GM21576 (cell line): Measurements from ENCODE around the gene C16orf89.

Experiments used
- ATAC-seq: cut with Tn5 transposase; IDR thresholded peaks from one replicate; pipeline ENCODE4 v1.9.1; 2021; ENCODE audit warnings: mild to moderate bottlenecking, moderate library complexity; ENCODE audit not compliant: unreplicated experiment

Gene C16orf89

DNA sequence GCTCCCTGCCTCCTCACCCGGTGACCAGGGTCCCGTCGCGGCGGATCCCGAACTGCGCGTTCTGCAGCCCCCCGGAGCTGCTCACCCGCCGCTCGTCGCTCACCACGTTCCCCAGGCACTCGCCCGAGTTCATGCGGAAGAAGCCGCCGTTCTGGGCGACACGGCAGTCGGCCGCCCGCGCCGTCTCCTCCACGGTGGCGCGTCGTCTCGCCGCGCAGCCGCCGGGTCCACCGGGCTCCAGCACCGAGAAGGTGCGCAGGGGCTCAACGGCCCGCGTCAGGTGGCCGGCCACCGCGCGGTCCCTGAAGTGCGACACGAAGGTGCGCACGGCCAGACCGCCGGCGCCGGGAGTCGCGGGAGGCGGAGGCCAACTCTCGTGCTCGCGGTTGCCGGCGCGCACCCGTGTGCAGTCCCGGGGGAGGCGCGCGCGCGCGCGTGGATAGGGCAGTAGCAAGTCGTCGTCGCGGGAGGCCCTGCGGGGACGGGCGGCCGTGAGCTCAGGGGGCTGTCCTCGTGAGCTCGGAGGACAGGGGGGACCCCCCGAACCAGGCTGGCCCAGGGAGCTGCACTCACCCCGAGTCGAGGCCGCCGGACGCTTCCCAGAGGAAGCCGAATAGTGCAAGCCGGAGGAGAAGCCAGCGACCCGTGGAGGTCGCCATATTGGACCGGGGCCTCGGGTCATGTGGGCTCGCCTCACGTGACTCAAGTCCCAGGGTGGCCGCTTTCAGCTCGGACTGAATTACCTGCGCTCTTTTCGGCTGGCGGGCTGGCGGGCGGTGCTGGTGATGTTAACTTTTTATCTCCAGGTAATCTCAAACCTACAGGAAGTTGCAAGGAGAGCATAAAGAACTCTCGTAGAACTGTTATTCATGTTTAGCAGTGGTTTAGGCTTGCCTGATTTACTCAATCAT lies 32.2 kb downstream of the C16orf89 start, which contains the start of gene NAGPA:
Gene NAGPA, minus strand, starts transcription at position 680 of the 911 bp plus-strand sequence. Its CDS starts 21 bp downstream, at position 659.
- peak; percentile 76 for ATAC-seq

DNA sequence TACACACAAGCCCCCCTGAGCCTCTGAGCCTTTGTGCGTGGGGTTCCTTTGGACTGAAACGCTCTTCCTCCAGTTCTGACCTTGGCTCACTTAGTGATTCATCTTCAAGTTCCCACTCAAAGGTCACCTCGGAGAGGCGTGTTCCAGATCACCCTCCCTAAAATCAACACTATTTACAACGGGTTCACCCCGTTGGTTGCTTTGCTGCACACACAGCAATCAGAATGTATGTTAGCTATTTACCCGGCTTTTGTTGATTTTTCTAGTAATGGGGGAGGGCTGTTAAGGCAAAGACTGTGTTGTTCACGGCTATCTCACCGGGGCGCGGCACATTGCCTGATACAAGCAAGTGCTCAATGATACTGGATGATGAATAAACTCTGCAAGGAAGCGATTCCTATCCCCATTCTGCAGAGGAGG lies 33.0 kb downstream of the C16orf89 start:
- ATAC-seq, result no peak

GRCh38 chr16:5031601-5032000 lies 34.2 kb downstream of the C16orf89 start:
- ATAC-seq, result no peak

GRCh38 chr16:5030251-5030870 lies 35.4 kb downstream of the C16orf89 start:
- ATAC-seq, result no peak

- no peak for ATAC-seq
Observed at GRCh38 chr16:5028950-5029475, 36.7 kb downstream of the C16orf89 start.

DNA sequence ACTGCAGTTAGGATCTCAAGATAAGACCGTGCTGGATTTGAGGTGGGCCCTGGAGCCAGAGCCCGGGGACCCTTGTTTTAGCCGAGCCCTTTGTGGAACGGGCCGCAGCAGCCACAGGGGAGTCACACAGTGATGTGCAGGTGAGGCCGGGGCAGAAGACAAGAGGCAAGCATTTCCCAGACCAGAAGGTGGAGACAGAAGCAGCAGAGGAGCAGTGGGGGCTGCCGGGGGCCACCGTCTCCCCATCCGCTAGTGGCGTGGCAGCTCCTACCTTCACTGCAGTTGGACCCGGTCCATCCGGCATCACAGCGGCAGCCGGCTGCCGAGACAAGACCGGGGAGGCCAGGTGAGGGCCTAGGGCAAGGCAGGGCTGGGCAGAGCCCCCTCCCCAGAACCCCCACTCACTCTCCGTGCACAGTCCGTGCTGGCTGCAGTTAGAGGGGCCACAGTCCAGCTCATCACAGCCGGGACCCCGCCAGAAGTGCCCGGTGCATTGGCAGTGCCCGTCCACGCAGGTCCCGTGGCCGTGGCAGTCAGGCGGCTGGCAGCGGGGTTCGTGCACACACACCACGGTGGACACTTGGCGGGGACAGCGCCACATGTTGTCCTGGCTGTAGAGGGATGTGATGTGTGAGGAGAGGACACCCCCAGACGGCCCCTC lies 38.1 kb downstream of the C16orf89 start:
- ATAC-seq, result no peak

- ATAC-seq, result no peak
Observed at GRCh38 chr16:5027086-5027485, 38.7 kb downstream of the C16orf89 start.

GRCh38 chr16:5026664-5027063 lies 39.1 kb downstream of the C16orf89 start:
- ATAC-seq, result no peak

GRCh38 chr16:5025171-5025632 lies 40.6 kb downstream of the C16orf89 start:
- no peak for ATAC-seq

DNA sequence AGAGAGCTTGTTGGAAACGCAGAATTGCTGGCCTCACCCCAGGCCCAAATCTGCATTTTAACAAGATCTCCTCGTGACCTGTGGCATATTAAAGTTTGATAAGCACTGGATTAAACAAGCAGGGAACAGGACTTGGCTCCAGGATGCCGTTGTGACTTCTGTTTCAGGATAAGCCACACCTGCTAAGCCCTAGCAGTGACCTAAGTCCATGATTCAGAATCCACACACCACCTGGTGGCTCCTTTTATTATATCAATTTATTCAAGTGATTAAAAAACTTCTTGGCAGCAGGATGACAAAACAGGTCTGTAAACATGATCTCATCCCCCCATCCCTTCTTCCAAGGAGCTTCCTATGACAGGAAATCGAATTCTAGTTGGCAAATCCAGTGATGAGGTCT lies 41.1 kb downstream of the C16orf89 start:
- ATAC-seq, result no peak

DNA sequence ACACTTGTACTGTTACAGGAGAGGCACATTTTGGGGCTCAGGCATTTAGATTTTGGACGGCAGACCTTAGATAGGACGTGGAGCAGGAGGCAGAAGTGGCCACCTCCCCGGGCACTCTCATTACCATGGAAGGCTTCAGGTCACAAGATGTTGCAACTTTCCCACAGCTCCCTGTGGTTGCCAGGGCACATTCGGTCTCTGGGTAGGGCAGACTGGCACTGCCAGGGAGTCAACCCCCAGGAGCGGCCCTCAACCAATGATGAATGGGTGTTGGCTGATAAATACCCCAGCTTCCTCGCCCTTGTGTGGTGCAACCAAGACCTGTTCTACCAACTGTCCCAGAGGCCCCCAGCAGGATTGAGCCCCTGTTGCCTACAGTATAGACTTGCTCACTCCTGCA lies 43.2 kb downstream of the C16orf89 start:
- no peak for ATAC-seq

GRCh38 chr16:5020551-5020950 lies 45.2 kb downstream of the C16orf89 start:
- ATAC-seq, result no peak

GRCh38 chr16:5019775-5020174 lies 46.0 kb downstream of the C16orf89 start:
- no peak for ATAC-seq

- ATAC-seq, result no peak
Observed at GRCh38 chr16:5018793-5019192, 47.0 kb downstream of the C16orf89 start.

GRCh38 chr16:5017678-5017969 lies 48.1 kb downstream of the C16orf89 start:
- ATAC-seq, result no peak

DNA sequence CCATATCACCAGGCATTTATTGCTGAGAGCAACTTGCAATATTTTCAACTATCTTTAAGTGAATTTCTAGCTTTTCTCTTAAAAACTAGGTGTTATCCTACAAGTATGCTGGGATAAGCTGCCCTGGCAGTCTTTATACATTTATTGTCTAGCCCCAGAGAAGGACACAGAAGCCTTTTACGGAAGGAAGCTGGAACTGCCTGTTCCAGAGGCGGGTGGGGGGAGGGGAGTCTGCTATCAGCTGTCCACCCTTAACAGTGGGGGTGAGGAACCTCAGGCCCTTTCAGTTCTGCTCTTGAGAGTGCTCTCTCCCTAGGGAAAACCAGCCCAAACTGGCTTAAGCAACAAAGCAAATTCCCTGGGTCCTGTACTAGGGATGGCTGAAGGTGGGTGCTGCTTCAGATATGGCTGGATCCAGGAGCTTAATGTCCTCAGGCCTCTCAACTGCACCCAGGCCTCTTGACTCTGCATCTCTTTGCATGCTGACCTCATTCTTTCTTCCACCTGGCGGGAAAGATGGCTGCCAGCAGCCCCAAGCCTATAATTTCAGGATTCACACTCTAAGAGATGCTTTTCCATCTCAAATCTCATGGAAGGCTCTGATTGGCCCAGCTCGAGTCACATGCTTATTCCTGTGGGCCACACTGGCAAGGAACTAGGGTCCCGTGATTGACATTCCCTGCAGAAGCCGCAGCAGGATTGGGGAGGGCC lies 48.6 kb downstream of the C16orf89 start:
- no peak for ATAC-seq

- ATAC-seq, result no peak
Observed at GRCh38 chr16:5015887-5016286, 49.9 kb downstream of the C16orf89 start.

DNA sequence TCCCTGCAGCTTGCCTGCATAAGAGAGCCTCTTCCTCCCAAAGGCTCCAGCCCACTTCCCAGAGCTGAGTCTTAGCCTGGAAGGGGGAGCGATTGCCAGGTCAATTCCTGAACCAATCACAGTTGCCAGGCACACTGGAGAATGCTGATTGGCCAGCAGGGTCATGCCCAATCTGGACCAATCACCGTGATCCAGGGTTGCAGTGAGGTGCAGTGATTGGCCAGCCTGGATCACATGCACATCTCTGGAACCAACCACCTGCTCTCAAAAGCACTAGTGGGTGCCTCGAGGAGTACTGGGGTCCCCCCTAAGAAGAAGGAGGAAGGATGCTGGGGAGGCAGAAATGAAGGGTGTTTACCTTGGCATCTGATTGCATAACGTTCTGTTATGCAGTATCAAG lies 50.4 kb downstream of the C16orf89 start:
- no peak for ATAC-seq

DNA sequence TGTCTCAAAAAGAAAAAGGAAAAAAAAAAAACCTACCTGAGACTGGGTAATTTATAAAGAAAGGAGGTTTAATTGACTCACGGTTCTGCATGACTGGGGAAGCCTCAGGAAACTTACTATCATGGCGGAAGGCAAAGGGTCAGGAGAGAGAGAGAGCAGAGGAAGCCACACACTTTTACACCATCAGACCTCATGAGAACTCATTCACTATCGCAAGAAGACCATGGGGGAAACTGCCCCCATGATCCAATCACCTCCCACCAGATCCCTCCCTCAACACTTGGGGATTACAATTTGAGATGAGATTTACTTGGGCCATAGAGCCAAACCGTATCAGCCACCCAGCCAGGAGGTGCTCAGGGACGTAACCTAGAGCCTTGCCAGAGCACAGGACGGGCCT lies 52.9 kb downstream of the C16orf89 start:
- ATAC-seq, result no peak

DNA sequence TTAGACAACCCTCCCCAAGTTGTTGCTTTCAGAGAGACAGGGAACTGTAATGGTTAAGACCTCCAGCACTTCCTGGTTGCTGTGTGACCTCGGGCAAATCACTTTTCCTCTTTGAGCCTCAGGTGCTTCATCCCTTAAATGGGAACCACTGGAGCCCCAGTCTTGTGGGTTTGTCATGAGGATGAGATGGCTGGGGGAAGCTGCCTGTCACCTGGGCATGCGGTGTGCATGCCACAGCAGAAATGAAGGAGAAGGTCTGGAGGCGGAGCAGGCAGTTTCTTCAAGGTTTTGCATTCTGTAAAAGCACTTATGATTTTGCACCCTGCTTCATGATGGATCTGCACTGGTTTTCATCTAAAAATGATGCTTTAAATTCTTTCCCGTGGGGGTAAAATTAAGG lies 54.1 kb downstream of the C16orf89 start:
- ATAC-seq, result no peak
